HG03521 (cell line): ENCODE results near the gene LTBP4.
"Not testable (repeated sequence)": the region's sequence is repeated elsewhere in the genome, so short reads cannot be mapped to it uniquely, and the experiment has no call there.

Source experiments
- ATAC-seq: cut with Tn5 transposase; IDR thresholded peaks from one replicate; pipeline ENCODE4 v1.9.1; 2021; ENCODE audit warnings: mild to moderate bottlenecking, moderate library complexity; ENCODE audit not compliant: unreplicated experiment

Gene LTBP4

DNA sequence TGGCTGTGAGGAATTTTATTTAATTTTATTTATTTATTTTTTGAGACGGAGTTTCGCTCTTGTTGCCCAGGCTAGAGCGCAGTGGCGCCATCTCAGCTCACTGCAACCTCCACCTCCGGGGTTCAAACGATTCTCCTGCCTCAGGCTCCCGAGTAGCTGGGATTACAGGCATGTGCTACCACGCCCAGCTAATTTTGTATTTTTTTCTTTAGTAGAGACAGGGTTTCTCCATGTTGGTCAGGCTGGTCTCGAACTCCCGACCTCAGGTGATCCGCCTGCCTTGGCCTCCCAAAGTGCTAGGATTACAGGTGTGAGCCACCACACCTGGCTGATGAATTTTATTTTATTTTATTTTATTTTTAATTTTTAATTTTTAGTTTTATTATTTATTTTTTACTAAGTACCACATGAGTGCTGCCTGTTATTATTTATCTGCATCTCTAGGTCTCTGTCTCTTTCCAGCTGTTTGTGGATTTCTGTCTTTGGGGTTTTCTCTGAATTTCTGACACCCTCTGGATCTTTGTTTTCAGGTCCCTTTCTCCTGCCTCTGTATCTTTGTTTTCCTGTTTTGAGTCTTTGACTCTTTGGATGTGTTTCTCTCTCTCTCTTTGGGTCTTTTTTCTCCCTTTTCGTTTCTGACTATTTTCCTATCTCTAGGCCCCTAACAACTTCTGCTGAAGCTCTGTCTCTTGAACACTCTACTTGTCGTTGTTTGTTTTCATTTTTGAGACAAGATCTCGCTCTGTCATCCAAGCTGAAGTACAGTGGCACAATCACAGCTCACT, 23.4 kb downstream of the LTBP4 start:
- ATAC-seq = not testable (repeated sequence)

DNA sequence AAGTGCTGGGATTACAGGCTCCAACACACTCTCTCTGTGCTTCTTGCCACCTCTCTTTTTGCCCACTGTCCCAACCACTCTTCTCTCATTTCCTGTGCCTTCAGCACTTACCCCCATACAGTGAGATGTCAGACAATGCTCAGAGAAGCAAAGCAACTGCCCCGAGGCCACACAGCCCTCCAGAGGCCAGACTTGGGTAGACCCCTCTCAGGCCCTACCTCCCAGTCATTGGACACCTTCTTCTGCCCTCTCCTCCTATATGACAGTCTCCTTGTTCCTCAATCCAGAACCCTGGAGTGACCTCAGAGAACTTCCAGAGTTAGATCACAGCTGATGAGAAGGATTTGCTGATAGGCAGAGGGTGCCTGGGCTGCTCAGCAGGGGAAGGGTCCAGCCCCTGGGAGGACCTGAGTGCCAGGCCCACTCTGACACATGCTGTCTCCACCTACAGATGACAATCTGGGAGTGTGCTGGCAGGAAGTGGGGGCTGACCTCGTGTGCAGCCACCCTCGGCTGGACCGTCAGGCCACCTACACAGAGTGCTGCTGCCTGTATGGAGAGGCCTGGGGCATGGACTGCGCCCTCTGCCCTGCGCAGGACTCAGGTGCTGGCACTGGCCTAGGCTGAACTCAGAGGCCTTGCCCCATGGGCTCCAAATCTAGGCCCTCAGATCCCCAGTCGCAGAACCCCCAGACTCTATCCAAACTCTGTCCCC, 24.4 kb downstream of the LTBP4 start:
- ATAC-seq = no peak

DNA sequence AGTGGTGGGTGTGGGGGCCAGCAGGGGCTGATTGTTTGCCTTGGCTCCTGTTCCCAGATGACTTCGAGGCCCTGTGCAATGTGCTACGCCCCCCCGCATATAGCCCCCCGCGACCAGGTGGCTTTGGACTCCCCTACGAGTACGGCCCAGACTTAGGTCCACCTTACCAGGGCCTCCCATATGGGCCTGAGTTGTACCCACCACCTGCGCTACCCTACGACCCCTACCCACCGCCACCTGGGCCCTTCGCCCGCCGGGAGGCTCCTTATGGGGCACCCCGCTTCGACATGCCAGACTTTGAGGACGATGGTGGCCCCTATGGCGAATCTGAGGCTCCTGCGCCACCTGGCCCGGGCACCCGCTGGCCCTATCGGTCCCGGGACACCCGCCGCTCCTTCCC, 25.7 kb downstream of the LTBP4 start:
- ATAC-seq = no peak

DNA sequence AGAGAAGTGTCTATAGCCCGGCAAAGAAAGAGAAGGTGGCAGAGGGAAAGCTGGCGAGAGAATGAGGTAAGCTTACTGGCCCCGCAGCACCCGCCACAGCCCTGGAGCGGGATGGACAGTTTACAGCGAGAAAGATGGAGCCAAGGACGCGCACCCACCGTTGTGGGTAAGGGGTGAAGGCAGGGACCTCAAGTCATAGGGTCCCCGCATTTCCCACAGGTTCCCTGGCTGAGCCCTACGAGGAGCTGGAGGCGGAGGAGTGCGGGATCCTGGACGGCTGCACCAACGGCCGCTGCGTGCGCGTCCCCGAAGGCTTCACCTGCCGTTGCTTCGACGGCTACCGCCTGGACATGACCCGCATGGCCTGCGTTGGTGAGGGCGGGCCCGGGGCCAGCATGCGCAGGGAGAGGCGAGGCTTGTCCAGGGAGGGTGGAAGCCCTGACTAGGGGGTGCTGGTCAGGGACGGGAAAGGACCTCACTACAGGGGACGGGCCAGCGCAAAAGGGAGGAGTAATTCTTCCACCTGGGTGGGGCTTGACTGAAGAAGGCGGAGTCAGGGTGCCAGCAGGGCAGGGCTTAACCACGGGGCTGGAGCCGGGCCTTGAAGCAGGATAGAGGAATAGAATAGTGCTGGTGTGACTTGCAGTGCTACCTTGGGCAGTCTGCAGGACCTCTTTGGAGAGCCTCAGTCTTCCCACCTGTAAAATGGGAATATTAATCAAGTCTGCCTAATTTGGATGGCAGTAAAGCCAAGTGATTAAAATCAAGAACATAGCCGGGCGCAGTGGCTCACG, 26.5 kb downstream of the LTBP4 start:
- ATAC-seq = no peak

DNA sequence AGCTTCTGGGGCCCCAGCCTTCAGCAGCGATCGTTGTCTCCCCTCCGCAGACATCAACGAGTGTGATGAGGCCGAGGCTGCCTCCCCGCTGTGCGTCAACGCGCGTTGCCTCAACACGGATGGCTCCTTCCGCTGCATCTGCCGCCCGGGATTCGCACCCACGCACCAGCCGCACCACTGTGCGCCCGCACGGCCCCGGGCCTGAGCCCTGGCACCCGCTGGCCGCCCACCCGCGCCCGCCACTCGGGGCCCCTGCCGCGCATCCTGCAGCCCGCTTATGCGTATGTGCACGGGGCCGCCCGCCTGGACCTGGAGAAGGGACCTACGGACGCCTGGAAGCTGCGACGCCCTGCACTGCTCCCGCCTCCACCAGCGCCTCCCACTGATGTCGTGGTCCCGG, 28.2 kb downstream of the LTBP4 start:
- ATAC-seq = no peak

DNA sequence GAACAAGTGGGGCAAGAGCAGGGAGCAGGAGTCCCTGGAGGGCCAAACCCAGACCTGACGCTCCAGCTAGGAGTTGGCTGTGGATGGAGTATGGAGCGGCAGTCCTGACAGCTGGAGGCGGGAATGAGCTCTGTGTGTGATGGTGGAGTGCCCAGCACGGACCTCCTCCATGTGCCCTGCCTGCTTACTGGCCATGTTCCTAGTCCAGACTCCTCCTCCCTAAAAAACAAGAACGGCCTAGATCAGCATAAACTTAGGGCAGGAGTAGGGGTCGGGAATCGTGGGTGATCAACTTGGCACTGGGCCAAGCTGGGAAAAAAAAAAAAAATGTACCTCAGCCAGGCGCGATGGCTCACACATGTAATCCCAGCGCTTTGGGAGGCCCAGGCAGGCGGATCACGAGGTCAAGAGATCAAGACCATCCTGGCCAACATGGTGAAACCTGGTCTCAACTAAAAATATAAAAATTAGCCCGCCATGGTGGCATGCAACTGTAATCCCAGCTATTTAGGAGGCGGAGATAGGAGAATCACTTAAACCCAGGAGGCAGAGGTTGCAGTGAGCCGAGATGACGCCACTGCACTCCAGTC, 29.5 kb downstream of the LTBP4 start:
- ATAC-seq = no peak

DNA sequence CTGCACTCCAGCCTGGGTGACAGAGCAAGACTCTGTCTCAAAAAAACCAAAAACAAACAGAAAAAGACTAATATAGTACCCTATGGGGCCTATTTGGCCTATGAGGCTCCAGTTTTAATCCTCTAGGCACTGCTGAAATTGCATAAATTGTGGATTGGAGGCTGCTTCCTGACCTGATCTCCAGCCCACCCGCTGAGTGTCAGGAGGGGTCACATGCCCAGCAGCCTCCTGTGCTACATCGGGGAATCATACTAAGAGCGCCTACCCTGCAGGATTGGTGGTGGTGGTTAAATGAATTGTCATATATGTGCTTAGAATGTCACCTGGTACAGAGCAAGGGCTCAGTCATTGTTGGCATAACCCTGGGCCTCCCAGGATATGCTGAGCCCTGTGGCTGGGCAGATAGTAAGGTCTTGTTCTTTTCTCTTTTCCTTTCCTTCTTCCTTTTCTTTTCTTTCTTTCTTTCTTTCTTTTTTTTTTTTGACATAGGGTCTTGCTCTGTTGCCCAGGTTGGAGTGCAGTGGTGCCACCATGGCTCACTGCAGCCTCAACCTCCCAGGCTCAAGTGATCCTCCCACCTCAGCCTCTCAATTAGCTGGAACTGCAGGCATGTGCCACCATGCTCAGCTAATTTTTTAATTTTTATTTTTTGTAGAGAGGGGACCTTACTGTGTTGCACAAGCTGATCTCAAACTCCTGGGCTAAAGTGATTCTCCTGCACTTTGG, 31.3 kb downstream of the LTBP4 start:
- ATAC-seq = no peak

DNA sequence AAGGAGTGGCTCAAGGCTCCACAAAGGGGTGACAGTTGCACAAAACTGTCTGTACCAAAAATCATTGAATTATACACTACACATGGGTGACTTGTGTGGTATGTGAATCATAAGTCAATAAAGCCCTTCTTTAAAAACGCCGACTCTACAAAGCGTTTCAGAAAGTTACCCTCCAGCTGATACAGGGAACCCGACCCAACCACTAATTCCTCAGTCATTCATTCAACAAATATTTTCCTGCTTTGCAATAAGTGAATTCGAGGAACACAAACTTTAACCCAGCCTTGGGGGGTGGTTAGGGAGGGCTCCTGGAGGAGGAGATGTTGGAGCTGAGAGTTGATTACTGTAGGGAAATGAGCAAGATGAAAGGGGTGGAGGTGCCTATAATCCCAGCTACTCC, 32.0 kb downstream of the LTBP4 start:
- ATAC-seq = no peak

DNA sequence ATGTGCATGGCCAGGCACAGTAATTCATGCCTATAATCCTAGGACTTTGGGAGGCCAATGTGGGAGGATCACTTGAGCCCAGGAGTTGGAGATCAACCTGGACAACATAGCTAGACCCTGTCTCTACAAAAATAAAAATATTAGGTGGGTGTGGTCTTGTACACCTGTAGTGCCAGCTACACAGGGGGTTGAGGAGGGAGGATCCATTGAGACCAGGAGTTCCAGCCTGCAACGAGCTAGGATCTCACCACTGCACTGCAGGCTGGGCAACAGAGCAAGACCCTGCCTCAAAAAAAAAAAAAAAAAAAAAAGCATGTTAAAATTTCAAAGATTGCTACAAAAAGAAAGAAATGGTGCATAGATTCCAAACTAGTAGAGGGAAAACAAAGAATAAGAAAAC, 37.2 kb downstream of the LTBP4 start:
- ATAC-seq = no peak

DNA sequence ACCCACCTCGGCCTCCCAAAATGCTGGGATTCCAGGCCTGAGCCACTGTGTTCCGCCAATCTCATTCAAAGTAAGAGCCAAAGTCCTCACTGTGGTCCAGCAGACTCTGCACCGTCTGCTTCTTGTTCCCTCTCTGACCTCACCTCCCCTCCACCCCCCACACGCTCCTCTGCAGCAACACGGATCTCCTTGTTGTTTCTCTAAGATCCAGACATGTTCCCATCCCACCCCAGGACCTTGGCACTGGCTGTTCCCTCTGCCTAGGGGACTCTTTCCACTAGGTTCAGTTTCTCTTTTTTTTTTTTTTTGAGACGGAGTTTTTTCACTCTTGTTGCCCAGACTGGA, 38.4 kb downstream of the LTBP4 start:
- ATAC-seq = no peak

DNA sequence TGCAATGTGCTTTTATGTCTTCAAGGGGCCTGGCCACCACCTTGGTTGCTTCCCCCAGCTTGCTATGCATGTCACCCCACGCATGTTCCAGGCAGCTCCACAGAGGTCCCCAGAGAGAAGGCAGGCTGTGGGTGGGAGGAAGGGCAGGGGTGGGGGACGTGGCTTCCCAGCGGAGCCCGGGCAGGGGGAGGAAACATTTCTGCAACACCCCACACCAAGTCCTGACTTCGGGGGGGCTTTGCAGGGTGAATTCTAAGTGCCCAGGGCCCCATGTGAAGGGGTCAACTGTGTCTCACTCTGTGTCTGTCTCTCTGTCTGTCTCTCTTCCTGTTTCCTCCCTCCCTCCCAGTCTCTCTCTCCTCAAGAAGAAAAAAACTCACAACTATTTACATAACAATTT, 39.6 kb downstream of the LTBP4 start:
- no peak for ATAC-seq

DNA sequence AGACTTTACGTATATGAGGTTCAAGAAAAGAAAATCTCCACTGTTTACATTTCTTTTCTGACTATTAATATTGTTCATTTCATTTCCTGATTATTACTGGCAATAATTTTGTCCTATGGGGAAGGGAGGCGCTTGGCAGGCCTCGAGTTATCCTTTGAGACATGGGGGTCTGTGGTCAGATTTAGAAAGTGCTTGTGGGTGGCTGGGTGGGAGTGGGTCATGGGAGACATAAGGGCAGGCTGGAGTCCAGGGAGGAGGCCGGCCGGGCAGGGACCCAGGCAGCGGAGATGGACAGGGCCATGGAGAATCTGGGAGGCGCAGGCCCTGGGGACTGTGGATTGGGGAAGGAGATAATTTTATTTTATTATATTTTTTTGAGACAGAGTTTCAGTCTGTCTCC, 40.1 kb downstream of the LTBP4 start:
- ATAC-seq = no peak

DNA sequence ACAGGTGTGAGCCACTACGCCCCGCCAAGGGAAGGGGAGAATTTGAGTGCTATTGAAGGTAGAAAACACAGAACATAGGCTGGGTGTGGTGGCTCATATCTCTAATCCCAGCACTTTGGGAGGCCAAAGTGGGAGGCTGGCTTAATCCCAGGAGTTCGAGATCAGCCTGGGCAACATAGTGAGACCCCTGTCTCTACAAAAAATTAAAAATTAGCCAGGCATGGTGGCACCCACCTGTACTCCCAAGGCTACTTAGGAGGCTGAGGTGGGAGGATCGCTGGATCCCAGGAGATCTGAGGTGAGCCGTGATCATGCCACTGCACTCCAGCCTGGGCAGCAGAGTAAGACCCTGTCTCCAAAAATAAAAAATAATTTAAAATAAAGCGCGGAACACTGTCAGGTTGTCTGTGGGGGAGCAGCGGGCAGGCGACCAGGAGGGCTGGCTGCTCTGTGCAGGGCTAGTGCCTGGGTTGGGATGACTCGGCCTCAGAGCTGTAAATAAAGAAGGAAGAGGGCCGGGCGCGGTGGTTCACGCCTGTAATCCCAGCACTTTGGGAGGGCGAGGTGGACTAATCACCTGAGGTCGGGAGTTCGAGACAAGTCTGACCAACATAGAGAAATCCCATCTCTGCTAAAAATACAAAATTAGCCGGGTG, 41.0 kb downstream of the LTBP4 start:
- ATAC-seq = no peak

DNA sequence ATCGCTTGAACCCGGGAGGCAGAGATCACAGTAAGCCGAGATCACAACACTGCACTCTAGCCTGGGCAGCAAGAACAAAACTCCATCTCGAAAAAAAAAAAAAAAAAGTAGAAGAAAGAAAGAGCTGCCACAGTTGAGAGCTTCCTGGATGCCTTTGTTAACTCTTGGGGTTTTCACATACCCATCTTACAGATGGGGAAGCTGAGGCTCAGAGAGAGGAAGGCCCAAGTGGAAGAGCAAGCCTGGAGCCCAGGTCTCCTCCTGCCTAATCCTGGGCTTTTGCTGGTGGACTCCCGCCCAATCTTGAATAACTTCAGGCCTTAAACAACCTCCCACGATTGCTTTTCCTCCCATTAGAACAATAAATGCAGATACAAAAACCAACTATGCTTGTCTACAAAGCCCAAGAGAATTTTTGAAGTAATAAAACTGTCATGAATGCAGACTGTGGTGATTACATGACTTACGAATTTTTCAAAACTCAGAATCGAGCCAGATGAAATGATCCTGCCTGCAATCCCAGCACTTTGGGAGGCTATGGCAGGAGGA, 41.7 kb downstream of the LTBP4 start:
- ATAC-seq = no peak

DNA sequence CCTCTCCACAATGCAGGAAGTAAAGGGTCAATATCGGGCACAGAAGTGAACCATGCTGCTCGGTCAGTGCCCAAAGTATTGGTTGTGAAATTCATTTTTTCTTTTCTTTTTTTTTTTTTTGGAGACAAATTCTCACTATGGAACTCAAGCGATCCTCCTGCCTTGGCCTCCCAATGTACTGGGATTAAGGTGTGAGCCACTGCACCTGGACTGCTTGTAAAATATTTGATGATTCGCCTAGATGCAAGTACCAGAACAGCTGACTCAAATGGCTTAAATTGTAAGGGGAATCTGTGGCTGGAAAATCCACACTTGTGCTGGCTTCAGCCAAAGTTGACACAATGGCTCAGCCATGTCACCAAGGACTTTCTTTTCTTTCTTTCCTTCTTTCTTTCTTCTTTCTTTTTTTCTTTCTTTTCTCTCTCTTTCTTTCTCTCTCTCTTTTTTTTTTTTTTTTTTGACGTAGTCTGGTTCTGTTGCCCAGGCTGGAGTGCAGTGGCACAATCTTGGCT, 45.6 kb downstream of the LTBP4 start:
- no peak for ATAC-seq

DNA sequence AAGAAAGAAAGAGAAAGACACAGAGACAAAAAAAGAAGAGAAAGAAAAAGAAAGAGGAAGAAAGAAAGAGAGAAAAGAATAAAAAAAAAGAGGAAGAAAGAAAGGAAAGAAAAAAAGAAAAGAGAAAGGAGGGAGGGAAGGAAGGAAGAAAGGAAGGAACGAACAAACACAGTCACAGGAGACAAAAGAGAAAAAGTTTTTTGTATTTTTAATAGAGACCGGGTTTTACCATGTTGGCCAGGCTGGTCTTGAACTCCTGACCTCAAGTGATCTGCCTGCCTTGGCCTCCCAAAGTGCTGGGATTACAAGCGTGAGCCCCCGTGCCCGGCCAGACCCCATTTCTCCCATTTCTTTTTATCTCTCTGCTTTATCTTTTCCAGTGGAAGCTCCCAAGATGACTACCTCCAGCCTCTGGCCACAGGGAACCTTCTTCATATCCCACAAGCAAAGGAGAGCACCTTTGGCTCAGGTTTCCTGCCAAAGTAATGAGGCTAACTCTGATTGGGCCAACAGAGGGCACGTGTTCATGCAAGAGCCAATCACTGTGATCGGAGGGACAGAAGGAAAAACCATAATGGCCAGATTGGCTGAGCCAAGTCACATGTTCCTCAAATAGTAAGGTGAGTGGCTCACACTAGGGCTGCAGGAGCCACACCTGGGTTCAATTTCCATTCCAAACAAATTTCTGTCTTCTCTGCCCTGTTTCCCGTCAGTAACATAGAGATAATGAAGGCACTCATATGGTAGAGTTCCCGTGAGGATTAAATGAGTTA, 48.9 kb downstream of the LTBP4 start:
- ATAC-seq = not testable (repeated sequence)

DNA sequence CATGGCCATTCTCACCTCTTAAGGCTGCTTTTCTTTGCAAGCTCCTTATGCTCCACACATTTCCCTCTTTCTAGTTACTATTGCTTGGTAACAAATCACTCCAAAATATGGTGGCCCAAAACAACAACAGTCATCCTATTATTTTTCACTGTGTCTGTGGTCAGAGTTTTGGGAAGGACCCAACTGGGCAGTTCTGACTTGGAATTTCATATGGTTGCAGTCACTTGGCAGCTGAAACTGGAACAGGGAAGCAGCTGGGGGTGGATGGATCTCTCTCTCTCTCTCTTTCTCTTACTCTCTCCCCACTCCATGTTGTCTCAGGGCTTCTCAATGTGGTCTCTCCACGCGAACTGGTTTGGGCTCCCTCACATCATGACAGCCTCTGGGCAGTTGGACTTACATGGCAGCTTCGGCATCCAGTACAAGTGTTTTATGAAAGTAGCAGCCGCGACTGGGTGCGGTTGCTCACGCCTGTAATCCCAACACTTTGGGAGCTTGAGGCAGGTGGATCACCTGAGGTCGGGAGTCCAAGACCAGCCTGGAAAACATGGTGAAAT, 49.7 kb downstream of the LTBP4 start:
- no peak for ATAC-seq

DNA sequence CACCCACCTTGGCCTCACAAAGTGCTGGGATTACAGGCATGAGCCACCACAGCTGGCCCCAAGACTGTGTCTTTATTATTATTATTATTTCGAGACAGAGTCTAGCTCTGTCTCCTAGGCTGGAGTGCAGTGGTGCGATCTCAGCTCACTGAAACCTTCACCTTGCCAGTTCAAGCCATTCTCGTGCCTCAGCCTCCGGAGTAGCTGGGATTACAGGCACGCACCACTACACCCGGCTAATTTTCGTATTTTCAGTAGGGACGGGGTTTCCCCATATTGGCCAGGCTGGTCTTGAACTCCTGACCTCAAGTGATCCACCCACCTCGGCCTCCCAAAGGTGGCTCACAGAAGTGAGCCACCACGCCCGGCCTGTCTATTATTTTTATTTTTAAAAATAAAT, 51.1 kb downstream of the LTBP4 start:
- not testable (repeated sequence) for ATAC-seq

DNA sequence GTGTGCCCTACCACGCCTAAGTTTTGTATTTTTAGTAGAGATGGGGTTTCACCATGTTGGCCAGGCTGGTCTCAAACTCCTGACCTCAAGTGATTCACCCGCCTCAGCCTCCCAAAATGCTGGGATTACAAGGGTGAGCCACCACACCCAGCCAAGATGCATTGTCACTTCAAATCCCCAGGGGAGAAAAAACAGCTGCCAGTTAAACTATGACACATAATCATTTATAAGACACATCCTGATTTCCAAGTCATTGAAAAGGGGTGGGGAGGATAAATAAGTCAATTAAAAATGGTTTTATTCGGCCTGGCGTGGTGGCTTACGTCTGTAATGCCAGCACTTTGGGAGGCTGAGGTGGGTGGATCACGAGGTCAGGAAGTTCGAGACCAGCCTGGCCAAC, 54.5 kb downstream of the LTBP4 start:
- ATAC-seq = not testable (repeated sequence)
